NOMO-1 treated with DMSO at 0.1 percent for 48 hours (cell line): Measurements from ENCODE around the gene LCA5.
"Not testable (repeated sequence)": the region's sequence is repeated elsewhere in the genome, so short reads cannot be mapped to it uniquely, and the experiment has no call there.

Experiments
- DNase-seq: peaks from one replicate; lab custom pipeline; 2025; ENCODE audit not compliant: unreplicated experiment; lab: John Stamatoyannopoulos, UW

Gene LCA5

GRCh38 chr6:79538106-79538971 is 1.1 kb upstream of the LCA5 start:
- peak; percentile 2 for DNase-seq

GRCh38 chr6:79536585-79536953 is 661 bp downstream of the LCA5 start:
- DNase-seq, result no peak

GRCh38 chr6:79529567-79529966 is 7.7 kb downstream of the LCA5 start:
- DNase-seq, result not testable (repeated sequence)

DNA sequence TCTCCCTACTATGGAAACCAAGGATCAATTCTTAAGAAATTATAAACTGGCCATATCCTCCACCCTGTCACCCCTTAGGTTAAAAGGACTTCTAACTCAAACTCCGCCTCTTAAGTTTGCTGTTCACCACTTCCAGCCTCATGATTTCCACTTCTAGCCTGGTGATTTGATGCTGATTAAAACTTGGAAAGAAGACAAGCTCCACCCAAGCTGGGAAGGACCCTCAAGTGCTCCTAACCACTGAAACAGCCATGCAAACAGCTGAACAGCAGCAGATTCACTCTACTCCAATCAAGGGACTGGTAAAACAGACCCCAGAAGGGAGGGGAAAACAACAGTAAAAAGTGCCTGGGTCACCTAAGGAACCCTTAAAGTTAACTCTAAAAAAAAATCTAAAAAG is 10.3 kb downstream of the LCA5 start:
- DNase-seq, result no peak

DNA sequence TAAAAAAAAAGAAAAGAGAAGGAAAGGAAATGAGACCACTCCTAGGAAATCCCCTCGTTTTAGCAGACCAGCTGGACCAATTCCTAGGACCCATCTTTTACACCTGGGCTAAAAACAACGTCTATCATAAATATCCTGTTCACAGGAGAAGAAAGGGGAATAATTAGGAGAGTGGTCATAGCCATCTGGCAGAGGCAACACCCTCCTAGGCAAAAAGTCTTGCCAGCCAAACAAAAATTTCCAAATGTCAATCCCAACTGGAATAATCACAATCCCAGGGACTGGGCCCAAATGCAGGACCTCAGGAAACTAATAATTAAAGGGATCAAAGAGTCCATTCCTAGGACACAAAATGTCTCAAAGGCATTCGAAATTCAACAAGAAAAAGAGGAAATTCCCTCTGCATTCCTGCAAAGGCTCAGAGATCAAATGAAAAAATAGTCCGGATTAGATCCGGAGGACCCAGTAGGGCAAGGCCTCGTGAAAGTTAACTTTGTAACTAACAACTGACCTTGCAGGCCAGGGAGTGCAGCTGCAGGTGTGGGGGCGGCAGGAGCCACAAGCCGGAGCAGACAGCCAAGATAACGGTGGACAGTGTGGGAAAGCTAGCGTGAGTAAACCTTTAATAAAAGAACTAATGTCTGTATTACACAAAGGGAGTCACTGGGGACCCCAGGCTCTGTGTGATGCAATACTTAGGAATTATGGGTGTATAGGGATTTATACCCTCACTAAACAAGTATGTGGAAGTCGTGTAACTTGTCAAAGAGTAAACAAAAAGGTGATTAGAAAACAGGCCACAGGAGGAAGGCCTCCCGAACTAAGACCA is 11.7 kb downstream of the LCA5 start:
- DNase-seq, result no peak

DNA sequence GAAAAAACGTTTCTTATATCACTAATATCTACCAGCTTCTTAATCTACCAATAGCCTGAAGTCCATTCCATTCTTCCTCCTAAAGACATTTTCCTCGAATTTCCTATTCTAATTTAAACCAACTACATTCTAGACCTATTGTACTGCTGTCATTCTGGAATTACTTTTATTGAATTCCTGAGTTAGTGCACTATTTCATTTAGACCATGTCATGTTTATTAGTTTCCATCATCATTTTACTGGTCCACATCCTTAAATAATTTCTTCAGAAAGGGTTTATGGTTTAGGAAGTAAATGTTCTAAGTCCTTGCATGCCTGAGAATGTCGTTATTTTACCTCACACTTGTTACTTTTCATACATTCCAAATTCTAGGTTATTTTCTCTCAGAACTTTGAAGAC is 13.2 kb downstream of the LCA5 start:
- DNase-seq, result no peak

DNA sequence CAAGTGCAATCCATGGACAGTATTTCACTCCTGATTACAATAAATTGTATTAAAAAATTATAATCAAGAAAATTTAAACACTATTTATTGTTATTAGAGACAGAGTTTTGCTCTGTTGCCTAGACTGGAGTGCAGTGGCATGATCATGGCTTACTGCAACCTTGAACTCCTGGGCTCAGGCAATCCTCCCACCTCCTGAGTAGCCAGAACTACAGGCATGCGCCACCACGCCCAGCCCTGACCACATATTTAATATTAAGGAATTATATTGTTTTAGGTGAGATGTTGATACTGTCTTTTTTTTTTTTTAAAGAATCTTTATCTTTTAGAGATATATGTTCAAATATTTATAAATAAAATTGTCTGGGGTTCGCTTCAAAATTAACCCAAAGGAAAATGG is 14.6 kb downstream of the LCA5 start:
- no peak for DNase-seq

- no peak for DNase-seq
Measured at GRCh38 chr6:79520534-79520933, 16.7 kb downstream of the LCA5 start.

GRCh38 chr6:79518842-79519241 is 18.4 kb downstream of the LCA5 start:
- DNase-seq, result no peak

DNA sequence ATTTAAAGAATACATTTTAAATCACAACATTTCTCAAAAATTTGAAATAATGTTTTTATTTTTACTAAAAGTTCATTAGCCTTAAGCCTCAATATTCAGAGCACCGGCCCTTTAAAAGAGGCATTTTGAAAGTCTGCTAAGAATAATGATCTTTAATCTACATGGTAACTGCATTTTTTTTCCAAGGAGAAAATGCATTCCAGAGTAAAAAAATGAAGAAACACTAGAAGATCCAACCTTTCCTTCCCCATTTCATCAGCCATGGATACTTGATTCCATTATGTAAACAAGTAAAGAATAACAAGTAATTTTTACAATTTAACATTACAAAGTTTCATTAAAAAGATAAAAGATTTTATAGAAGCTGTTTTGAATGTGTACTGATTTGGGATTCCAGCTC is 21.8 kb downstream of the LCA5 start:
- DNase-seq, result no peak

GRCh38 chr6:79513111-79513510 is 24.1 kb downstream of the LCA5 start:
- DNase-seq, result no peak

DNA sequence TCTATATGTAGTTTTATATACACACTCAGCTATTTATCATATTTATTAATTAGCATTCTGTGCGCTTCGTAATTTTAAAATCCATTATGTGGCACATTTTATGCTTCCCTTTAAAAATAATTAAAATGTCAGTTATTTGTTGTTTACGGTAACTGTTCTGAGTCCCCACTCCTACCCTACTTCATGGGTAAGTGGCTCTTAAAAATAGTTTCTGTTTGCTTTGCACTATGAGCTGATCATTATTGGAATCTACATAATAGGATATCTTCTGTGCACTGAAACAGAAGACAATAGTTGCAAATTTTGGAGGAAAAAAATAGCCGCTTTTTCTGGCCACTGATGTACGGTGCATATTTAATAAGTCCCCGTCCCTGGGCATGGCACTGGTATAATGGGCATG is 25.2 kb downstream of the LCA5 start:
- no peak for DNase-seq

- no peak for DNase-seq
Measured at GRCh38 chr6:79510707-79511106, 26.5 kb downstream of the LCA5 start.

DNA sequence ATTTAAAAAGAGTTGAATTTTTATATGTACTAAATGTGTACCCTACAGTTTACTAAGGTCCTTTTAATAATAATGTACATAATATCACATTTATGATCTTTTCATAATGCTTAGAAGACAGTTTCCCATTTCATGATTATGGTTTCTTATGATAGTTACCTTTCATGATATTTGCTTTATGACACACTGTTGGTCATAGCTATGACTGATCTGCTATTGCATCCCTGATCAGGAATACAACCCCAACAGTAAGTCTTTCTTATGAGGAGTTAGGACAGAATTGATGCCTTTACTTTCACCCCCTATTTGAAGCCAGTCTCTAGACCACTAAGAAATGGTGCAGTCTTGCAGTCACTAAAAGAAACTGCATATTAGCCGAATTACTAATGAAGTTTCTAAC is 31.0 kb downstream of the LCA5 start:
- no peak for DNase-seq

DNA sequence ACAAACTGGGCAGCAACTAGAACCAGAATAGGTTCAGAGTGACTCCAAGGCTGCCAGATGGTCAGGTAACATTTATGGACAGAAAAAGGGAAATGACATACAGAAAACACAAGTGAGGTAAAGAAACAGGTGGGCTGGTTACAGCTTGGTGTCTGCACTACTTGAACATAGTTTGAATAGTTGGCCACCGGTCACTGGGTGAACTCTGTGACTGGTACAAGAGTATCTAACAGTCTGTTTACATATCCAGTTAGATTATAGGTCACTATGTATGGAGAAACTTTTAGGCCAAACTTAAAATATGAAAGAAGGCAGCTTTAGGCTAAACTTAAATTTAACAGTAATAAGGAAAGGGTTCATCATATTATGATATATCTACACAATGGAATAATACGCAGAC is 32.9 kb downstream of the LCA5 start:
- no peak for DNase-seq

DNA sequence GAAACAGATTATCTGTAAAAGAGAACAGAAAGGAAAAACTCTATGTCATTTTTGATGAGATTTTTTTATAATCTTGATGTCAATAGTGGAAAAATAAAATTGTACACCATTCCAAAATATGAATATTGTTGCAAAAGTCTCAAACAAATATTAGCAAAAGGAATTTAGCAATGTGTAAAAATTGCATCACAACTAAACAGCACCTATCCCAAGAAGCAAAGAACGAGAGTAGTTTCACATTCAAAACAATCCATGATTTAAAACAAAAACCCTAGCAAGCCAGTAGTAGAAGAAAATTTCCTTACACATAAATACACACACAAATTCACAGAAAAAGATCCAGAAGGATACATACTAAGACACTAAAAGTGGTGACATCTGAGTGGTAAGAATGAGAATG is 38.4 kb downstream of the LCA5 start:
- no peak for DNase-seq

GRCh38 chr6:79495246-79495645 is 42.0 kb downstream of the LCA5 start:
- DNase-seq, result no peak

- DNase-seq, result no peak
Measured at GRCh38 chr6:79494841-79495240, 42.4 kb downstream of the LCA5 start.

DNA sequence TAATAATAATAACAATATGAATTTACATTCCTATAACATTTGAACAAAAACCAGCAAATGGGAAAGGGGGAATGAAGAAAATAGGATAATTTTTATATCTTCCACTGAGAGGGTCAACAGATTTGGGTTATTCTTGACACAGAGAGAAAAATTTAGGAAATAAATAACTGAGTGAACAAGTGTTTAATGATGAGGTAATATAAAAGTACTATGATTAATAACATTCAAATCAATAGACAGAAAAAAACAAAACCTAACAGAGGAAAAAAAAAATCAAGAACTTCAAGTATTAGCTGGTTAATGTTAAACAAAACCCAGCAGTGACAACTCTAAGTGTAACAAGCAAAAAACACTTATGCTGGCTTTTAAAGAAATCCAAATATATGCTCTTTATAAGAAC is 66.5 kb downstream of the LCA5 start:
- DNase-seq, result no peak

DNA sequence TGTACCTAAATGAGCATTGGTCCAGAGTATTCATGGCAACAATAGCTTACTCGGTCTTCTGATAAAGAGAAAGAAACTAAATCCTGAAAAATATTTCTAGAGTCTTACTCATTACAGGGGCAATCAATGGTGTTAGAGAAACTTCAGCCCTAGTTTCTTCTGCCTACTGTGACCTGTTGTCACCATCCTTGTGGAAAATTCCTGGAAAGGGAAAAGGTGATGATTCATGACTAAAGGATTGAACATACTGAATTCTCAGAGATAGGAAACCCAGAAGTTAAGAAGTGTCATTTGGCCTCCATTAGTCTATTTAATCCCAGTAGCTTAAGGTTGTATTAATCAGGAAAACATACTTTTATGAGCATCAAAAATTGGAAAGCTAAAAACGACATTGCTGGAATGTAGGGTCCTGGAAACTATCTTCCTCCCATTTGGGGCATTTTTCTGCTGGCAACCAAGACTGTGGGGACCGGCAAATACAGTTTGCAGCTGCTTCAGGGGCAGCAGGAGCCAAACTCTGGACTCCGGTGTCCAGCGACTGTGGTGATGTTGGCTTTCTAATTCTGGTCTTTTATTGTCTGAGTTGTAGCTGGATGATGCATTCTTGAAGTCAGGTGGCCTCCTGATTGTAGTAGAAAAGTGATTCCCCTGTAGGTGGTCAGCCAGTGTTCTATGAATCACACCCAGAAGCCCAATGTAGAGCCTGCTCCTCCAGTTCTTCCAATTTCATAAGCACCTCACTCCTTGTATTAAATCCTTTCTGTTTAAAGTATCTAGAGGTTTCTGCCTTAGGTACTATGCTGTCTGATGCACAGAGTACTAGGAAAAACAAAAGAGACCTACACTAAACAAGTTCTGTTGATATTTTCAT is 67.6 kb downstream of the LCA5 start:
- DNase-seq, result no peak

DNA sequence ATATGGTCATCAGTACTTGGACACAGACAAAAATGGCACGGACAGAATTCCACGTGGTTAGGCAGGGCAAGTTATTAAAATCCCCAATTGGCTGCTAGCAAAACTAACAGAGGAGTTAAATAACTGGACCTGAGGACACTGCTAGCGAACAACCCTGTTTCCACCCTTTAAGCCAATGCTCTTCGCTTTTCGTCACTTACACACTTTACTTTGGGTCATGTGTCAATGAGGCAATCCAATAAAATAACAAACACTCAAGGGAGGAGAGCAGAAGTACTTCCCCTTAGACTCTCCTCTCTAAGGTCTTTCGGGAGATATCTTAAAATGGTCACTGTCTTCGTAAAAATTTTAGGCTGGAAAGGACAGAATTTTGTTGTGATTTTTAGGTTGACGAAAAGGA is 68.6 kb downstream of the LCA5 start:
- peak; percentile 51 for DNase-seq
